Nephron progenitor cell (in vitro differentiated cells): ENCODE results near the gene PPP1R26.

Experiments
- DNase-seq: peaks from one replicate; pipeline ENCODE4 v3.0.0; 2021
- H3K27ac Mint-ChIP-seq: 2 replicates; pipeline ENCODE4 v1.8.0; 2021; ENCODE audit warnings: mild to moderate bottlenecking, moderate library complexity, mixed read lengths
- H3K27me3 Mint-ChIP-seq: 2 replicates; pipeline ENCODE4 v1.8.0; 2021; ENCODE audit warnings: mild to moderate bottlenecking, low read depth, mixed read lengths; ENCODE audit not compliant: poor library complexity
- H3K36me3 Mint-ChIP-seq: 2 replicates; pipeline ENCODE4 v1.8.0; 2021; ENCODE audit warnings: low read depth, mixed read lengths
- H3K4me1 Mint-ChIP-seq: 2 replicates; pipeline ENCODE4 v1.8.0; 2021; ENCODE audit warnings: mixed read lengths
- H3K4me3 Mint-ChIP-seq: 2 replicates; pipeline ENCODE4 v1.8.0; 2021; ENCODE audit warnings: mild to moderate bottlenecking, moderate library complexity, mixed read lengths
- H3K9me3 Mint-ChIP-seq: 2 replicates; pipeline ENCODE4 v1.8.0; 2021; ENCODE audit warnings: mild to moderate bottlenecking, moderate library complexity, mixed read lengths
- CTCF ChIP-seq: fragments of 200-600 bp; sonication (generic); IDR thresholded peaks from 2 replicates; pipeline ENCODE4 v1.5.0; 2021; ENCODE audit warnings: antibody characterized with exemption

The PPP1R26 gene

DNA sequence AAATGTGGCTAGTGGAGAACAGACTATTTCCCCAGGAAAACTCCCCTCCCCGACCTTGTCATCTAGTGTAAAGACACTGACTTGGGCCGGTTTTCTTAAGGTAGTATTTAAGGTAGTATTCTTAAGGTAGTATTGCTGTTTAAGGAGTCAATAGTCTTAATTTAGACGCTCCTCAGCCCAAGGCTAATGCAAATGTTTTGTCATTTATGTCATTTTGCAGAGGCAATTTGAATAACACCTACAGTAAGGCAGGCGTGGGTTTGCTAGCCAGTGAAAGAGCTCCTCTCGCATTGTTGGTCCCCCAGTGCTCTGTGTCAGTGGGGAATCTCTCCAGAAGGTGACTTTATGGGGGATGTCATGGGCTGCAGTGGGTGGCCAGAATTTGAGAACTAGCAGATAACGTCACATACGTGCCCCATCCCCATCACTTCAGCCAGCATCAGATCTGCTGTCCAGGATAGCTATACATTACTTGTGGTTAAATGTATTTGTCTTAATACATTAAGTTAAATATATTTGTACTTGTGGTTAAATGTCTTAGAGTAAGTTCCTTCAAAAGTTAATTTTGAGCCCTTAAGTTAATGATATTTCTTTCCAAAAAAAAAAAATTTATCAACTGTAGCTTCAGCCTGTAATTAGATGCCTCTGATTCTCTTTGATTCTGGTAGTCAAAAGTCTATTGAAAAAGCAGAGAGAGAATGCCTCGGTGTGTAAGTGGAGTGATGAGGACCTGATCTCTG lies 2.6 kb downstream of the PPP1R26 start:
- peaks cover 19% of the 10 kb centered on the region for H3K4me1 Mint-ChIP-seq
- H3K4me3 Mint-ChIP-seq = peak overlapping the region; percentile 78
- no peaks in the 10 kb centered on the region for H3K9me3 Mint-ChIP-seq
- H3K27me3 Mint-ChIP-seq = no peaks in the 10 kb centered on the region
- DNase-seq = no peak
- H3K36me3 Mint-ChIP-seq = peaks cover 27% of the 10 kb centered on the region
- TF ChIP-seq CTCF = no peak
- no peak overlapping the region for H3K27ac Mint-ChIP-seq

GRCh38 chr9:135484460-135485277 lies 5.1 kb downstream of the PPP1R26 start:
- Mint-ChIP-seq H3K36me3 (peaks cover 34% of the 10 kb centered on the region), H3K9me3 (no peaks in the 10 kb centered on the region), H3K27me3 (no peaks in the 10 kb centered on the region), H3K4me1 (peaks cover 12% of the 10 kb centered on the region), H3K4me3 (no peak overlapping the region), H3K27ac (no peak overlapping the region)
- no peak for DNase-seq
- TF ChIP-seq CTCF = no peak

DNA sequence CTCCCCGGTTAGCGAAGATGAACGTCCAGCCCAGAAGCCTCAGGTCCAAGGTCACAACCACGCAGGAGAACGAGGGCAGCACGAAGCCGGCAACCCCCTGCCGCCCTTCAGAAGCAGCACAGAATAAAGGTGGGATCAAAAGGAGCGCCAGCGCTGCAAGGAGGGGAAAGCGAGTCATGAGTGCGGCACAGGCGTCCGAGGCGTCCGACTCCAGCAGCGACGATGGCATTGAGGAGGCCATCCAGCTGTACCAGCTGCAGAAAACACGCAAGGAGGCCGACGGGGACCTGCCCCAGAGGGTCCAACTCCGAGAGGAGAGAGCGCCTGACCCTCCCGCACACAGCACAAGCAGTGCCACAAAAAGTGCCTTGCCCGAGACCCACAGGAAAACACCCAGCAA lies 5.8 kb downstream of the PPP1R26 start:
- Mint-ChIP-seq H3K36me3 (peaks cover 34% of the 10 kb centered on the region), H3K4me1 (peaks cover 15% of the 10 kb centered on the region), H3K4me3 (no peak overlapping the region), H3K27ac (peak overlapping the region; percentile 74), H3K27me3 (no peaks in the 10 kb centered on the region), H3K9me3 (no peaks in the 10 kb centered on the region)
- no peak for DNase-seq
- no peak for TF ChIP-seq CTCF

- no peaks in the 10 kb centered on the region for H3K27me3 Mint-ChIP-seq
- H3K36me3 Mint-ChIP-seq = peaks cover 34% of the 10 kb centered on the region
- H3K4me3 Mint-ChIP-seq = no peak overlapping the region
- no peak overlapping the region for H3K27ac Mint-ChIP-seq
- no peak for DNase-seq
- TF ChIP-seq CTCF = no peak
- H3K4me1 Mint-ChIP-seq = peaks cover 17% of the 10 kb centered on the region
- H3K9me3 Mint-ChIP-seq = no peaks in the 10 kb centered on the region
Observed at GRCh38 chr9:135485832-135486231, 6.2 kb downstream of the PPP1R26 start.

DNA sequence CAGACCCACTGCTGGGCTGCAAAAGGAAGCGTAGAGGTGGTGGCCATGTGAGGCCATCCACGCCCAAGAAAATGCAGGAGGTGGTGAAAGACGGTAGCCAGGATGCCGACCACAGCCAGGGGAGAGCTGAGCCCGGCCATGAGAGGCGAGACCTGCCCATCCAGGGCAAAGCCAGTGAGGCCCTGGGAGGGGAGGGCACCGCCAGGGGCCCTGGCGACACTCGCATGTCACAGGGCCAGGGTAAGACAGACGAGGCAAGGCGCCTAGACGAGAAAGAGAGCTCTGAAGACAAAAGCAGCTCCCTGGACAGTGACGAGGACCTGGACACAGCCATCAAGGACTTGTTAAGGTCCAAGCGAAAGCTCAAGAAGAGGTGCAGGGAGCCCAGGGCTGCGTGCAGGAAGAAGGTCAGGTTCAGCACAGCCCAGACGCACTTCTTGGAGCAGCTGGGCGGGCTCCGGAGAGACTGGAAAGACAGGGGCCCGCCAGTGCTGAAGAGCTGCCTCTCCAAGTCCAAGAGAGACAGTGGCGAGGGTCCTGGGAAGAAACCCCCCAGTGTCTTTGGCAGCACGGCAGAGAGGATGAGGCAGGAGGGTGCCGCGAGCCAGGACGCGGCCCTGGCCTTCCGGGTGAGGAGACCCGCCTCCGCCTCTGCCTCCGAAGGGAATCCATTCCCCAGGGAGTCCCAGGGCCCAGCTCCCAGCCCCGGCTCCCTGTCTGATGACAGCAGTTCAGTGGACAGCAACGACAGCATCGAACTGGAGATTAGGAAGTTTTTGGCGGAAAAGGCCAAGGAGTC lies 6.9 kb downstream of the PPP1R26 start:
- no peak for DNase-seq
- peaks cover 21% of the 10 kb centered on the region for H3K4me1 Mint-ChIP-seq
- H3K27ac Mint-ChIP-seq = no peak overlapping the region
- no peaks in the 10 kb centered on the region for H3K9me3 Mint-ChIP-seq
- no peak for TF ChIP-seq CTCF
- no peak overlapping the region for H3K4me3 Mint-ChIP-seq
- H3K27me3 Mint-ChIP-seq = peaks cover 2% of the 10 kb centered on the region
- H3K36me3 Mint-ChIP-seq = peaks cover 34% of the 10 kb centered on the region
